ENCODE data around the gene SYT14.

Gene SYT14

GRCh38 chr1:210217482-210217881 lies 279.5 kb downstream of the SYT14 start:
- H3K36me3 ChIP-seq (ENCODE audit: control insufficient read depth in 1 of 2, insufficient read depth in 2 of 2, low read length in 2 of 2) = no peaks in the 10 kb centered on the region
- no peak overlapping the region for H2BK120ac ChIP-seq (ENCODE audit: insufficient read depth, low read length, poor library complexity)
- no peak overlapping the region for H3K27ac ChIP-seq (ENCODE audit: low read depth, low read length)
- H2BK5ac ChIP-seq (ENCODE audit: low read depth, low read length, poor library complexity) = no peak overlapping the region
- H2AFZ ChIP-seq (ENCODE audit: insufficient read depth, low read length, poor library complexity) = no peak overlapping the region
- H3K14ac ChIP-seq (ENCODE audit: low read length) = no peak overlapping the region
- no peak overlapping the region for H2BK12ac ChIP-seq (ENCODE audit: low read length)
- H2AK5ac ChIP-seq (ENCODE audit: low read length) = no peak overlapping the region
- H3K27me3 ChIP-seq (ENCODE audit: insufficient read depth, low read length) = no peaks in the 10 kb centered on the region
- no peaks in the 10 kb centered on the region for H3K79me2 ChIP-seq (ENCODE audit: control insufficient read depth, insufficient read depth, low read length, poor library complexity)
- WGBS (ENCODE audit: extremely low coverage, insufficient coverage, insufficient read length) = no CpG with 5 or more reads among the region's 5 CpGs
- DNase-seq = no peak
- H3K79me1 ChIP-seq (ENCODE audit: low read length) = no peaks in the 10 kb centered on the region
- H3K4me3 ChIP-seq (ENCODE audit: low read depth, low read length) = no peak overlapping the region
- H4K91ac ChIP-seq (ENCODE audit: low read depth, low read length) = no peak overlapping the region
- H4K8ac ChIP-seq (ENCODE audit: low read depth, low read length) = no peak overlapping the region
- no peaks in the 10 kb centered on the region for H3K9me3 ChIP-seq (ENCODE audit: insufficient read depth, low read depth, low read length)
- no peak overlapping the region for H3K9ac ChIP-seq (ENCODE audit: low read length)
- peaks cover 0 to 2% of the 10 kb centered on the region in 2 experiments for H3K4me1 ChIP-seq (ENCODE audit: control insufficient read depth in 1 of 2, insufficient read depth in 2 of 2, low read length in 2 of 2)
- no peak overlapping the region for H3K4me2 ChIP-seq (ENCODE audit: low read length)
- H4K12ac ChIP-seq (ENCODE audit: low read depth, low read length) = no peak overlapping the region
- no peak overlapping the region for H3K18ac ChIP-seq (ENCODE audit: low read length)
- H3K4ac ChIP-seq (ENCODE audit: low read depth, low read length) = no peak overlapping the region
- H3K23ac ChIP-seq (ENCODE audit: low read length) = no peak overlapping the region

GRCh38 chr1:210218047-210218446 lies 280.0 kb downstream of the SYT14 start:
- H3K79me2 ChIP-seq (ENCODE audit: control insufficient read depth, insufficient read depth, low read length, poor library complexity) = no peaks in the 10 kb centered on the region
- no peak overlapping the region for H4K8ac ChIP-seq (ENCODE audit: low read depth, low read length)
- H2BK12ac ChIP-seq (ENCODE audit: low read length) = no peak overlapping the region
- no peak overlapping the region for H2BK5ac ChIP-seq (ENCODE audit: low read depth, low read length, poor library complexity)
- H3K79me1 ChIP-seq (ENCODE audit: low read length) = peaks cover 1% of the 10 kb centered on the region
- H4K91ac ChIP-seq (ENCODE audit: low read depth, low read length) = no peak overlapping the region
- H3K14ac ChIP-seq (ENCODE audit: low read length) = no peak overlapping the region
- no peak overlapping the region for H3K18ac ChIP-seq (ENCODE audit: low read length)
- no peak overlapping the region for H2AK5ac ChIP-seq (ENCODE audit: low read length)
- H3K27me3 ChIP-seq (ENCODE audit: insufficient read depth, low read length) = no peaks in the 10 kb centered on the region
- no peak overlapping the region for H2AFZ ChIP-seq (ENCODE audit: insufficient read depth, low read length, poor library complexity)
- H3K23ac ChIP-seq (ENCODE audit: low read length) = no peak overlapping the region
- H3K27ac ChIP-seq (ENCODE audit: low read depth, low read length) = no peak overlapping the region
- no peak for DNase-seq
- H3K4me3 ChIP-seq (ENCODE audit: low read depth, low read length) = no peak overlapping the region
- H3K9ac ChIP-seq (ENCODE audit: low read length) = no peak overlapping the region
- peaks cover 2 to 4% of the 10 kb centered on the region in 2 experiments for H3K4me1 ChIP-seq (ENCODE audit: control insufficient read depth in 1 of 2, insufficient read depth in 2 of 2, low read length in 2 of 2)
- H2BK120ac ChIP-seq (ENCODE audit: insufficient read depth, low read length, poor library complexity) = no peak overlapping the region
- no peak overlapping the region for H4K12ac ChIP-seq (ENCODE audit: low read depth, low read length)
- no CpG with 5 or more reads among the region's 4 CpGs for WGBS (ENCODE audit: extremely low coverage, insufficient coverage, insufficient read length)
- no peak overlapping the region for H3K4me2 ChIP-seq (ENCODE audit: low read length)
- H3K9me3 ChIP-seq (ENCODE audit: insufficient read depth, low read depth, low read length) = no peaks in the 10 kb centered on the region
- H3K36me3 ChIP-seq (ENCODE audit: control insufficient read depth in 1 of 2, insufficient read depth in 2 of 2, low read length in 2 of 2) = no peaks in the 10 kb centered on the region
- no peak overlapping the region for H3K4ac ChIP-seq (ENCODE audit: low read depth, low read length)
